ENCODE measurements around the gene SYNE1. TPM values are rescaled to one million over a fixed set of nuclear protein-coding genes. Genes with fewer than 3 reads are reported as not detected.
A peak's percentile ranks its signal among the peaks of the same experiment; 100 is the strongest.

The SYNE1 gene
- total RNA-seq, 2 experiments from 2014 or later, result 133 to 140 TPM

DNA sequence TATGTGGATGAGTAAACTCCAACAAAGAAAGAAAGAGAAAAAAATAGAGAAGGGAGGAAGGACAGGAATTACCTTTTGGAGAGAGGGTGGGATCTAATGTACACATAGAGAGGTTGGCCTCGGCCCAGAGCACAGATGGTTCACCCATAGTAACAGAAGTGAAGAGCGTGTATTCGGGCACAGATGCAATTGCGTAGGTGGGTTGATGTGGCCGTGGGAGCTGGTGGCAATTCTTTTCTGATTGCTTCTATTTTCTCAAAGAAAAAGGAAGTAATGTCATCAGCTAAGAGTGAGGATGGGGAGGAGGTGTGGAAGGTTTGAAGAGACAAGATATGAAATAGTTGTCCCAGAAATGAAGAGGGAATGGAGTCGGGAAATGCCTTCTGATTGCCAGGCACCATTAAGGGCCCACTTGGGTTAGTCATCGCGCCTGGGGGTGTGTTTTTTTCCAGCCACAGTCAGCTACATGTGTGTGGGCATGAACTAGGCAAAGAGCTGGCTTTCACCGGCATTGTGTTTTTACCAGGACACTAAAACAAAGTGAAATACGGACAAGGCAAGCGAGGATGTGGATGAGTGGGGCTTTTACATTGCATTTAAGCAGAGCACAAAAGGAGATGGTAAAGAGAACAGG, 158.7 kb downstream of the SYNE1 start:
- POLR2A ChIA-PET, result no interaction called here
- H3K27ac Mint-ChIP-seq, result no peak overlapping the region

DNA sequence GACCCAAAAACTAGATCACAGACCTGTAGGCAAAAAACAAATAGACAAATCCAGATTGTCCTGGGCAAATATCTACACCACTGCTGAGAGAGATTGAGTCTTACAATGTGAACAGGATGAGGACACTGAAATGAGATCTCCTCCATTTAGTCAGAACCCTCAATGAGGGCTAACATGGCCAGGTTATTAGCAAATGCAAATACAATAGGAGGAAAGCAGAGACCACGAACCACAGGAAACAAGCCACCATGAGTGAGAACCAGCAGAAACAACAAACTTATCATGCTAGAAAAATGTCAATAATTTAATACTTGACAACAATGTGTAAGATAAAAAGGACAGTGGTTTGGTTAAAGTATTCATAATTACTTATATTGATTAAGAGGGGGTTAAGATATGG, 162.8 kb downstream of the SYNE1 start:
- H3K9me3 Mint-ChIP-seq, result no peaks in the 10 kb centered on the region
- ATAC-seq (ENCODE audit: low read depth) (no peak), DNase-seq (no peak)
- no peak overlapping the region for H3K27ac Mint-ChIP-seq
- H3K36me3 Mint-ChIP-seq, result no peaks in the 10 kb centered on the region
- no peak overlapping the region for H3K4me3 Mint-ChIP-seq
- no peaks in the 10 kb centered on the region for H3K4me1 Mint-ChIP-seq
- peaks cover 8% of the 10 kb centered on the region for H3K27me3 Mint-ChIP-seq
- POLR2A ChIA-PET, result no interaction called here

More for the DNA sequence above, 158.7 kb downstream of the SYNE1 start:
- Mint-ChIP-seq H3K36me3 (no peaks in the 10 kb centered on the region), H3K4me3 (no peak overlapping the region), H3K27me3 (peaks cover 3% of the 10 kb centered on the region), H3K9me3 (no peaks in the 10 kb centered on the region), H3K4me1 (no peaks in the 10 kb centered on the region)
- ATAC-seq (ENCODE audit: low read depth), result no peak
- DNase-seq, result no peak

DNA sequence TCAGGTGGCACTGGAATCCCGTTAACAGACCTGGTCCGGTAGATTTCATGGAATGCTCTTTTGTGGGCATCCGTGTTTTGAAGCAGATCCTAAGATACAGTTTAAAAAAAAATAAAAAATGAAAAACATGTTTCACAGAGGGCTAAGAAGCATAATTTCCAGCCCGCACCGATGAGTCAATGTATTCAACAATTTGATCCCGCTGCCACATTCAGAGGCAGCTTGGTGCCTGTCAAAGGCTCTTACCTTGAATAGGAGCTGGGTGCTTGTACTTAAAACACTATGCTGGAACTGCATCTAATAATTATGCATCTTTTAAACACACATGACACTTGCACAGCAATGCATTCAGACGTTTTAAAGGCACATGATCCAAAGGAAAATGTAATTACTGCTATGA, 164.8 kb downstream of the SYNE1 start:
- Mint-ChIP-seq H3K27me3 (peaks cover 8% of the 10 kb centered on the region), H3K36me3 (no peaks in the 10 kb centered on the region), H3K9me3 (no peaks in the 10 kb centered on the region), H3K4me3 (no peak overlapping the region), H3K4me1 (no peaks in the 10 kb centered on the region), H3K27ac (no peak overlapping the region)
- ATAC-seq (ENCODE audit: low read depth) (no peak), DNase-seq (no peak)
- POLR2A ChIA-PET, result no interaction called here

DNA sequence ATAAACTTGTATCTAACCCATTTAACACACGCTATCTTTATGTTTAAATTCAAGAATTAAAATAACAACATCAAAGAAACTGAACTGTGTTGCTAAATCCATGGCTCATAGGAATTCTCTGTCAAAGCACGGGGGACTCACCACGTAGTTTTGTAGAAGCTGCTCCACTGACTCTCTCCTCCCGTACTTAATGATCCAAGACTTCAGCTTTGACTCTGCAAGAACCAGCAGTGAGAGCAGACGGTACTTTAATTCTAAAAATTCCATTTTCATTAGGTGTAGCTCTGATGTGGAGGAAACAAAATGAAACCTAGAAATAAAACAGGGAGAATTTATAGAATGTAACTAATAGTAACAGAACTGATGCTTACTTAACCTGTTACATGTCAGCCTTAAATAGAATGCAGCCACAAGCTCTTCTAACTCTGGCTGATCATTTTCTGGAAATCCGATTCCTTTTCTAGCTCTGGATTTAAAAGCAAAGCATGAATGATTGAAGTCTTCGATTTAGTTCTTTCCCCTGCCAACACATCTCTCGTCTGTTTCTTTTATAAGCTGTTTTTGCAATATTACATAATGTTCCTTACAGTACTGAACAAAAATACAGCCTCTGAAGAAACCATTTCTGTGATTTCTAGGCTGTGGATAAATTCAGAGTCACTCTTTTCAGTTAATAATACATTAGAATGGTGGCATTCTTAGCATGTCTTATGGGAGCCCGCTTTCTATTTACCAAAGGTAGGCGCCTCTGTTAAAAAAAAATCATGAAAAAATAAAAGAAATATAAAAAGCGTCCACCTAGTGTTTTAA, 165.5 kb downstream of the SYNE1 start:
- Mint-ChIP-seq H3K27me3 (peaks cover 8% of the 10 kb centered on the region), H3K36me3 (no peaks in the 10 kb centered on the region), H3K4me1 (no peaks in the 10 kb centered on the region), H3K4me3 (no peak overlapping the region), H3K27ac (no peak overlapping the region), H3K9me3 (no peaks in the 10 kb centered on the region)
- no peak for DNase-seq
- no peak for ATAC-seq (ENCODE audit: low read depth)
- POLR2A ChIA-PET, result no interaction called here

DNA sequence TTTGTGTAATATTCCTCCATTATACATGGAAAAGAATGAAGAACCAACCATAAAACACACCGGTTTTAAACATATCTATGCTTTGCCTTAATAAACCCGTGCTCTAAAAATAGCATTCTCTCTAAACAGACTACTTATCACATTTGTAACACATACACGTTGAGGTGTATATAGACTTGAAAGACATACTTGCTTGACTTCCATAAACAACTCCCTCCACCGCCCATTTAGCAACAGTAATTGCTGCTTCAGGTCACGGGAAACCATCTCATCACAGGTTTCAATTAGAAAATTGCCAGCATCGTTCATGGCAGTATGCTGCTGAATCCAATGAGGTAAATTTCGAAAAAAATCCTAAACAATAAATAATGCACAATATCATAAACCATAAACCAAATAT, 174.0 kb downstream of the SYNE1 start:
- no peak overlapping the region for H3K27ac Mint-ChIP-seq
- DNase-seq (no peak), ATAC-seq (ENCODE audit: low read depth) (no peak)
- POLR2A ChIA-PET, result no interaction called here
- H3K27me3 Mint-ChIP-seq, result peaks cover 5% of the 10 kb centered on the region
- H3K36me3 Mint-ChIP-seq, result no peaks in the 10 kb centered on the region
- H3K4me3 Mint-ChIP-seq, result no peak overlapping the region
- H3K4me1 Mint-ChIP-seq, result peaks cover 7% of the 10 kb centered on the region
- no peaks in the 10 kb centered on the region for H3K9me3 Mint-ChIP-seq

GRCh38 chr6:152462716-152463115, 174.4 kb downstream of the SYNE1 start:
- POLR2A ChIA-PET, result no interaction called here
- H3K36me3 Mint-ChIP-seq, result no peaks in the 10 kb centered on the region
- DNase-seq (no peak), ATAC-seq (ENCODE audit: low read depth) (no peak)
- H3K9me3 Mint-ChIP-seq, result no peaks in the 10 kb centered on the region
- H3K4me1 Mint-ChIP-seq, result peaks cover 7% of the 10 kb centered on the region
- no peak overlapping the region for H3K27ac Mint-ChIP-seq
- peaks cover 5% of the 10 kb centered on the region for H3K27me3 Mint-ChIP-seq
- peak overlapping the region; percentile 16 for H3K4me3 Mint-ChIP-seq

- ATAC-seq (ENCODE audit: low read depth) (no peak), DNase-seq (no peak)
- peaks cover 7% of the 10 kb centered on the region for H3K4me1 Mint-ChIP-seq
- H3K9me3 Mint-ChIP-seq, result no peaks in the 10 kb centered on the region
- POLR2A ChIA-PET, result no interaction called here
- H3K36me3 Mint-ChIP-seq, result no peaks in the 10 kb centered on the region
- no peak overlapping the region for H3K27ac Mint-ChIP-seq
- H3K27me3 Mint-ChIP-seq, result peaks cover 5% of the 10 kb centered on the region
- no peak overlapping the region for H3K4me3 Mint-ChIP-seq
Measured at GRCh38 chr6:152461556-152461955, 175.6 kb downstream of the SYNE1 start.

DNA sequence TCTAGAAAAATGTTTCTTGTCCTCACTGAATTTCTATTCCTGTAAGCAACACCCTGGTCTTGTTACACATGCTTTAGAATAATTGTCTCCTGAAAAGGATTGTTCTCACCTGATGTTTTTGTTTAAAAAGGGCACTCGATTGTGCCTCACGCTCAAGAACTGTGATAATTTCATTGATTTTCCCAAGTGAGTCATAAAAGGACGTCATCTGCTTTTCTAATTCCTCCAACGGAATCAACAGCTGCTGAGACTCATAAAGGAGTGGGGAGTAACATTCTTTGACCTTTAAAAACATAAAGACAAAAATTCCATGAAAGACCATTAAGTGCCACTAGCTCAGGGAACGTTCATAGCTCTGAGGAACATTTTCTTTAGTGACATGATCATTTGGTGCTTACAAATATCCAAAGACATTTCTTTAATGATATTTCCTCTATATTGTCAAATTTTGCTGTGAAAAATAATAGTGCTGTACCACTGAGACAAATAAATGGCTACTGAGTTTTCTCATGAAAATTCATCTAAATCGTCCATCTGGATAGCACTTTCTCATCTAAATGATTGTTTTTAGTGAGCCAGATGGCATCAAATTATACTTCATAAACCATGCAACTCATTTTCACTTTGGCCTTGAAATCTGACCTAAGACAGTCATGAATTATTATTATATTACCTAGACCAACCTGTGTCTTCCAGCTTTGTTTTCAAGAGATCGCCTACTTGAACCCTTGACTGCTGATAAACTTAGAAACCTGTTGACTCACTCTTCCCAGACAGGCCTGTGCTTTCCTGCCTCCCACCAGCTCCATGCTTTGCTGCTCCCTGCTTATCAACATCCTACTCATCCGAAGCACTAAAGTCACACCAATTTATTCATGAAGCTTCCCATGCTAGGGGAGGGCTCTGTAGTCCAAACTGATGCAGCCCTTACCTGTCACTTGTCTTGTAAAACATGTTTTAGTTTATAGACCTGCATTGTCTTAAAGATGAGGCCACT, 178.2 kb downstream of the SYNE1 start:
- POLR2A ChIA-PET, result no interaction called here
- ATAC-seq (ENCODE audit: low read depth) (no peak), DNase-seq (no peak)
- Mint-ChIP-seq H3K4me3 (no peak overlapping the region), H3K36me3 (no peaks in the 10 kb centered on the region), H3K9me3 (no peaks in the 10 kb centered on the region), H3K4me1 (peaks cover 7% of the 10 kb centered on the region), H3K27ac (no peak overlapping the region), H3K27me3 (peaks cover 5% of the 10 kb centered on the region)

GRCh38 chr6:152457949-152458624, 179.1 kb downstream of the SYNE1 start:
- DNase-seq (no peak), ATAC-seq (ENCODE audit: low read depth) (no peak)
- Mint-ChIP-seq H3K27ac (no peak overlapping the region), H3K36me3 (no peaks in the 10 kb centered on the region), H3K4me3 (no peak overlapping the region), H3K4me1 (peaks cover 5% of the 10 kb centered on the region), H3K27me3 (peaks cover 2% of the 10 kb centered on the region), H3K9me3 (no peaks in the 10 kb centered on the region)
- POLR2A ChIA-PET, result no interaction called here

DNA sequence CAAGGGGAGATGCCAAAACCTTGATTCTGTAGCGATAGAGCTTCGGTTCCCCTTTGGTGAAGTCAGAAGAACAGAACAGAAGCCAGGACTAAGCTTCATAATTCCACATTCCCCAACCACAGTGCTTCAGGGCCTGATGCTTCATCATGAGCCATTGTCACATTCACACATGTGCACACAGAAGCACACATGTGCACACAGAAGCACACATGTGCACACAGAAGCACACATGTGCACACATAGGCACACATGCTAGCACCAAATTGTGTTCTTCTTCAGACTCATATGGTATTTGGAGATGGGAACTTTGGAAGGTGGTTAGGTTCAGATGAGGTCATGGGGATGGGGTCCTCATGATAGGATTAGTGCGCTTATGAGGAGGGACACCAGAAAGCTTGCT, 183.2 kb downstream of the SYNE1 start:
- DNase-seq (no peak), ATAC-seq (ENCODE audit: low read depth) (no peak)
- no peaks in the 10 kb centered on the region for H3K36me3 Mint-ChIP-seq
- H3K4me1 Mint-ChIP-seq, result no peaks in the 10 kb centered on the region
- no peak overlapping the region for H3K4me3 Mint-ChIP-seq
- POLR2A ChIA-PET, result no interaction called here
- no peak overlapping the region for H3K27ac Mint-ChIP-seq
- no peaks in the 10 kb centered on the region for H3K9me3 Mint-ChIP-seq
- no peaks in the 10 kb centered on the region for H3K27me3 Mint-ChIP-seq

- Mint-ChIP-seq H3K4me3 (no peak overlapping the region), H3K27ac (no peak overlapping the region), H3K4me1 (no peaks in the 10 kb centered on the region), H3K9me3 (no peaks in the 10 kb centered on the region), H3K27me3 (no peaks in the 10 kb centered on the region), H3K36me3 (no peaks in the 10 kb centered on the region)
- ATAC-seq (ENCODE audit: low read depth) (no peak), DNase-seq (no peak)
- POLR2A ChIA-PET, result no interaction called here
Measured at GRCh38 chr6:152453421-152453820, 183.7 kb downstream of the SYNE1 start.

DNA sequence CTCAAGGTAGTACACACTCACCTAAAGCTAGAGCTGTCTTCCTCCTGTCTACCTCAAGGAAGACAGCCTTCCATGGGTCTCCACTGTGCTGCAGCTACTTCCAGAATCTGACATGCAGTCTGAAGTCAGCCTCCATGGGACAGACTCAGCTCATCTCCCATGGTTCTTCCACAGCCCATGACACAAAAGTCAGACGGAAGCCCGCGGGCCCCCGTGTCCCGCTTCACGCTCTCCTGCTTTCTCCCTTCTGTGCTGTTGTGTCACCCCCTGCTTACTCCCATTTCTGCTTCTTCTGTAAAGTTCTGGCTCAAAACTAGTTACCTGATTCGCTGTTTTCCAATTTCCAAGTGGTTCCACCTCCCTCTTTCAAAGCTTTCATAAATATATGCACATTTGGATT, 184.5 kb downstream of the SYNE1 start:
- H3K4me3 Mint-ChIP-seq, result no peak overlapping the region
- H3K27me3 Mint-ChIP-seq, result no peaks in the 10 kb centered on the region
- no peak for DNase-seq
- H3K36me3 Mint-ChIP-seq, result no peaks in the 10 kb centered on the region
- no peaks in the 10 kb centered on the region for H3K9me3 Mint-ChIP-seq
- POLR2A ChIA-PET, result no interaction called here
- no peaks in the 10 kb centered on the region for H3K4me1 Mint-ChIP-seq
- H3K27ac Mint-ChIP-seq, result no peak overlapping the region
- ATAC-seq (ENCODE audit: low read depth), result no peak

GRCh38 chr6:152450519-152450918, 186.6 kb downstream of the SYNE1 start:
- no peaks in the 10 kb centered on the region for H3K27me3 Mint-ChIP-seq
- no peaks in the 10 kb centered on the region for H3K4me1 Mint-ChIP-seq
- H3K4me3 Mint-ChIP-seq, result no peak overlapping the region
- no peaks in the 10 kb centered on the region for H3K36me3 Mint-ChIP-seq
- no peak for ATAC-seq (ENCODE audit: low read depth)
- POLR2A ChIA-PET, result no interaction called here
- H3K27ac Mint-ChIP-seq, result no peak overlapping the region
- no peaks in the 10 kb centered on the region for H3K9me3 Mint-ChIP-seq
- DNase-seq, result no peak

Data from activated naive CD8-positive, alpha-beta T cell treated with anti-CD3 and anti-CD28 coated beads, Interleukin-2, amount 10 ng/mL, durations not matched to agents 7 days and 5 days (primary cell).